ENCODE results near the gene AKAP1. TPM values are rescaled to one million over a fixed set of nuclear protein-coding genes. Genes with fewer than 3 reads are reported as not detected.
A peak's percentile ranks its signal among the peaks of the same experiment; 100 is the strongest.
"Not testable (repeated sequence)": the region's sequence is repeated elsewhere in the genome, so short reads cannot be mapped to it uniquely, and the experiment has no call there.

The AKAP1 gene
- polyA plus RNA-seq, 4 donors = 28.9 to 97.7 (median 55.4) TPM

GRCh38 chr17:57102660-57103059, 17.6 kb downstream of the AKAP1 start:
- FAIRE-seq; H3K27me3 ChIP-seq (ENCODE audit: control insufficient read depth in 3 of 3, insufficient read depth in 3 of 3, low read length in 3 of 3); DNase-seq; H3K4me3 ChIP-seq (ENCODE audit: low read depth in 1 of 3, low read length in 3 of 3); H3K9me3 ChIP-seq (ENCODE audit: control insufficient read depth in 2 of 2, insufficient read depth in 1 of 2, low read depth in 1 of 2, low read length in 1 of 2); H3K27ac ChIP-seq (ENCODE audit: low read depth in 1 of 3, low read length in 2 of 3): not testable (repeated sequence)
- Histone ChIP-seq H3K4me1 (ENCODE audit: control insufficient read depth in 3 of 3, insufficient read depth in 2 of 3, low read depth in 1 of 3, low read length in 2 of 3) (peaks cover 11 to 49% (median 17%) of the 10 kb centered on the region in 3 donors), H3K36me3 (ENCODE audit: control insufficient read depth in 3 of 3, insufficient read depth in 2 of 3, low read depth in 1 of 3, low read length in 3 of 3) (peaks cover 0 to 35% (median 0%) of the 10 kb centered on the region in 3 donors)
- 89 to 94% (median 90%) methylated on average over 12 of the region's 12 CpGs for WGBS, 3 donors

GRCh38 chr17:57104461-57105175, 19.6 kb downstream of the AKAP1 start:
- Histone ChIP-seq H3K27ac (ENCODE audit: low read depth in 1 of 3, low read length in 2 of 3) (no peak overlapping the region), H3K4me1 (ENCODE audit: control insufficient read depth in 3 of 3, insufficient read depth in 2 of 3, low read depth in 1 of 3, low read length in 2 of 3) (peaks cover 13 to 61% (median 20%) of the 10 kb centered on the region in 3 donors), H3K27me3 (ENCODE audit: control insufficient read depth in 3 of 3, insufficient read depth in 3 of 3, low read length in 3 of 3) (no peaks in the 10 kb centered on the region), H3K4me3 (ENCODE audit: low read depth in 1 of 3, low read length in 3 of 3) (no peak overlapping the region), H3K36me3 (ENCODE audit: control insufficient read depth in 3 of 3, insufficient read depth in 2 of 3, low read depth in 1 of 3, low read length in 3 of 3) (peaks cover 0 to 45% (median 0%) of the 10 kb centered on the region in 3 donors), H3K9me3 (ENCODE audit: control insufficient read depth in 2 of 2, insufficient read depth in 1 of 2, low read depth in 1 of 2, low read length in 1 of 2) (peaks cover 0 to 4% of the 10 kb centered on the region in 2 donors)
- DNase-seq (no peak), FAIRE-seq (no peak)
- WGBS, 3 donors = 77 to 78% (median 78%) methylated on average over 7 of the region's 7 CpGs

- Histone ChIP-seq H3K27ac (ENCODE audit: low read depth in 1 of 3, low read length in 2 of 3) (peak overlapping the region; percentile 35 to 88 (median 63)), H3K4me1 (ENCODE audit: control insufficient read depth in 3 of 3, insufficient read depth in 2 of 3, low read depth in 1 of 3, low read length in 2 of 3) (peaks cover 13 to 63% (median 20%) of the 10 kb centered on the region in 3 donors)
- no peak for FAIRE-seq
These were observed 20.5 kb downstream of the AKAP1 start for GRCh38 chr17:57105591-57105990.

GRCh38 chr17:57106107-57106835, 21.2 kb downstream of the AKAP1 start:
- Histone ChIP-seq H3K27ac (ENCODE audit: low read depth in 1 of 3, low read length in 2 of 3) (peak overlapping the region; percentile 81 to 88 (median 85)), H3K36me3 (ENCODE audit: control insufficient read depth in 3 of 3, insufficient read depth in 2 of 3, low read depth in 1 of 3, low read length in 3 of 3) (peaks cover 0 to 59% (median 0%) of the 10 kb centered on the region in 3 donors), H3K4me1 (ENCODE audit: control insufficient read depth in 3 of 3, insufficient read depth in 2 of 3, low read depth in 1 of 3, low read length in 2 of 3) (peaks cover 12 to 70% (median 20%) of the 10 kb centered on the region in 3 donors), H3K27me3 (ENCODE audit: control insufficient read depth in 3 of 3, insufficient read depth in 3 of 3, low read length in 3 of 3) (no peaks in the 10 kb centered on the region), H3K4me3 (ENCODE audit: low read depth in 1 of 3, low read length in 3 of 3) (no peak overlapping the region), H3K9me3 (ENCODE audit: control insufficient read depth in 2 of 2, insufficient read depth in 1 of 2, low read depth in 1 of 2, low read length in 1 of 2) (peaks cover 0 to 4% of the 10 kb centered on the region in 2 donors)
- WGBS, 3 donors = 47 to 73% (median 61%) methylated on average over 17 of the region's 17 CpGs
- DNase-seq (peak in 1 of 2 donors; percentile 45), FAIRE-seq (no peak)

More at GRCh38 chr17:57105591-57105990, 20.5 kb downstream of the AKAP1 start:
- WGBS, 3 donors = 20 to 65% (median 35%) methylated on average over 8 of the region's 8 CpGs
- Histone ChIP-seq H3K36me3 (ENCODE audit: control insufficient read depth in 3 of 3, insufficient read depth in 2 of 3, low read depth in 1 of 3, low read length in 3 of 3) (peaks cover 0 to 53% (median 0%) of the 10 kb centered on the region in 3 donors), H3K9me3 (ENCODE audit: control insufficient read depth in 2 of 2, insufficient read depth in 1 of 2, low read depth in 1 of 2, low read length in 1 of 2) (peaks cover 0 to 4% of the 10 kb centered on the region in 2 donors), H3K27me3 (ENCODE audit: control insufficient read depth in 3 of 3, insufficient read depth in 3 of 3, low read length in 3 of 3) (no peaks in the 10 kb centered on the region), H3K4me3 (ENCODE audit: low read depth in 1 of 3, low read length in 3 of 3) (no peak overlapping the region)
- DNase-seq = peak; percentile 70 to 71

- peaks cover 0 to 4% of the 10 kb centered on the region in 2 donors for H3K9me3 ChIP-seq (ENCODE audit: control insufficient read depth in 2 of 2, insufficient read depth in 1 of 2, low read depth in 1 of 2, low read length in 1 of 2)
- WGBS, 3 donors = 78 to 84% (median 84%) methylated on average over 14 of the region's 14 CpGs
- peaks cover 0 to 65% (median 0%) of the 10 kb centered on the region in 3 donors for H3K36me3 ChIP-seq (ENCODE audit: control insufficient read depth in 3 of 3, insufficient read depth in 2 of 3, low read depth in 1 of 3, low read length in 3 of 3)
- H3K4me3 ChIP-seq (ENCODE audit: low read depth in 1 of 3, low read length in 3 of 3) = no peak overlapping the region
- peaks cover 10 to 72% (median 20%) of the 10 kb centered on the region in 3 donors for H3K4me1 ChIP-seq (ENCODE audit: control insufficient read depth in 3 of 3, insufficient read depth in 2 of 3, low read depth in 1 of 3, low read length in 2 of 3)
- H3K27ac ChIP-seq (ENCODE audit: low read depth in 1 of 3, low read length in 2 of 3) = peak overlapping the region; percentile 81 to 88 (median 85)
- no peak for FAIRE-seq
- H3K27me3 ChIP-seq (ENCODE audit: control insufficient read depth in 3 of 3, insufficient read depth in 3 of 3, low read length in 3 of 3) = no peaks in the 10 kb centered on the region
- no peak for DNase-seq
These were observed 21.9 kb downstream of the AKAP1 start for GRCh38 chr17:57106836-57107497.

- no peak overlapping the region for H3K4me3 ChIP-seq (ENCODE audit: low read depth in 1 of 3, low read length in 3 of 3)
- H3K4me1 ChIP-seq (ENCODE audit: control insufficient read depth in 3 of 3, insufficient read depth in 2 of 3, low read depth in 1 of 3, low read length in 2 of 3) = peaks cover 10 to 72% (median 20%) of the 10 kb centered on the region in 3 donors
- WGBS, 3 donors = 21 to 64% (median 43%) methylated on average over 12 of the region's 12 CpGs
- peaks cover 0 to 71% (median under 1%) of the 10 kb centered on the region in 3 donors for H3K36me3 ChIP-seq (ENCODE audit: control insufficient read depth in 3 of 3, insufficient read depth in 2 of 3, low read depth in 1 of 3, low read length in 3 of 3)
- H3K9me3 ChIP-seq (ENCODE audit: control insufficient read depth in 2 of 2, insufficient read depth in 1 of 2, low read depth in 1 of 2, low read length in 1 of 2) = peaks cover 0 to 4% of the 10 kb centered on the region in 2 donors
- DNase-seq (peak; percentile 86 to 90), FAIRE-seq (no peak)
- no peaks in the 10 kb centered on the region for H3K27me3 ChIP-seq (ENCODE audit: control insufficient read depth in 3 of 3, insufficient read depth in 3 of 3, low read length in 3 of 3)
- peak overlapping the region; percentile 81 to 96 (median 85) for H3K27ac ChIP-seq (ENCODE audit: low read depth in 1 of 3, low read length in 2 of 3)
These were observed 22.6 kb downstream of the AKAP1 start for GRCh38 chr17:57107498-57108101.

GRCh38 chr17:57108671-57109392, 23.8 kb downstream of the AKAP1 start:
- peaks cover 0 to 78% (median 3%) of the 10 kb centered on the region in 3 donors for H3K36me3 ChIP-seq (ENCODE audit: control insufficient read depth in 3 of 3, insufficient read depth in 2 of 3, low read depth in 1 of 3, low read length in 3 of 3)
- DNase-seq (peak in 1 of 2 donors; percentile 50), FAIRE-seq (no peak)
- H3K4me1 ChIP-seq (ENCODE audit: control insufficient read depth in 3 of 3, insufficient read depth in 2 of 3, low read depth in 1 of 3, low read length in 2 of 3) = peaks cover 10 to 68% (median 20%) of the 10 kb centered on the region in 3 donors
- 37 to 70% (median 70%) methylated on average over 12 of the region's 12 CpGs for WGBS, 3 donors
- no peak overlapping the region for H3K4me3 ChIP-seq (ENCODE audit: low read depth in 1 of 3, low read length in 3 of 3)
- H3K27ac ChIP-seq (ENCODE audit: low read depth in 1 of 3, low read length in 2 of 3) = peak overlapping the region; percentile 49 to 96 (median 85)
- no peaks in the 10 kb centered on the region for H3K27me3 ChIP-seq (ENCODE audit: control insufficient read depth in 3 of 3, insufficient read depth in 3 of 3, low read length in 3 of 3)
- H3K9me3 ChIP-seq (ENCODE audit: control insufficient read depth in 2 of 2, insufficient read depth in 1 of 2, low read depth in 1 of 2, low read length in 1 of 2) = peaks cover 0 to 4% of the 10 kb centered on the region in 2 donors
